Endothelial cell (in vitro differentiated cells): ENCODE measurements around the gene LSAMP. TPM values are rescaled to one million over a fixed set of nuclear protein-coding genes. Genes with fewer than 3 reads are reported as not detected.

Source experiments
- DNase-seq: peaks from one replicate; pipeline ENCODE4 v3.0.0; 2021; ENCODE audit warnings: low spot score
- H3K27ac Mint-ChIP-seq: one replicate; pipeline ENCODE4 v1.8.0; 2021; ENCODE audit warnings: mixed read lengths, inconsistent platforms; ENCODE audit not compliant: unreplicated experiment
- H3K27me3 Mint-ChIP-seq: one replicate; pipeline ENCODE4 v1.8.0; 2021; ENCODE audit warnings: mild to moderate bottlenecking, moderate library complexity, mixed read lengths, inconsistent platforms; ENCODE audit not compliant: unreplicated experiment
- H3K36me3 Mint-ChIP-seq: one replicate; pipeline ENCODE4 v1.8.0; 2021; ENCODE audit warnings: mild to moderate bottlenecking, low read depth, mixed read lengths, inconsistent platforms; ENCODE audit not compliant: unreplicated experiment
- H3K4me1 Mint-ChIP-seq: one replicate; pipeline ENCODE4 v1.8.0; 2021; ENCODE audit warnings: mild to moderate bottlenecking, mixed read lengths, inconsistent platforms; ENCODE audit not compliant: unreplicated experiment
- H3K4me3 Mint-ChIP-seq: one replicate; pipeline ENCODE4 v1.8.0; 2021; ENCODE audit warnings: mild to moderate bottlenecking, mixed read lengths, inconsistent platforms; ENCODE audit not compliant: unreplicated experiment
- H3K9me3 Mint-ChIP-seq: one replicate; pipeline ENCODE4 v1.8.0; 2021; ENCODE audit warnings: mixed read lengths, inconsistent platforms; ENCODE audit not compliant: unreplicated experiment
- CTCF ChIP-seq: fragments of 200-600 bp; sonication (generic); IDR thresholded peaks from one replicate; pipeline ENCODE4 v1.5.0; 2021; ENCODE audit warnings: antibody characterized with exemption; ENCODE audit not compliant: unreplicated experiment
- total RNA-seq: library from RNA; stranded (reverse); fragmentation: NEBNext Ultra II Directional; extraction: Animal tissue kit (Norgen Biotek cat#: 25700); gene quantifications from one replicate; pipeline ENCODE4 v1.2.1, GENCODE V29; 2021; ENCODE audit not compliant: unreplicated experiment

The LSAMP gene
- total RNA-seq, 1 donor from 2014 or later = 6.1 TPM

GRCh38 chr3:116065501-116065900 lies 379.8 kb downstream of the LSAMP start:
- DNase-seq = no peak
- Mint-ChIP-seq H3K27me3 (no peaks in the 10 kb centered on the region), H3K36me3 (no peaks in the 10 kb centered on the region), H3K27ac (no peak overlapping the region), H3K4me3 (no peak overlapping the region), H3K9me3 (no peaks in the 10 kb centered on the region), H3K4me1 (no peaks in the 10 kb centered on the region)
- TF ChIP-seq CTCF = no peak

GRCh38 chr3:116064646-116065045 lies 380.6 kb downstream of the LSAMP start:
- H3K27ac Mint-ChIP-seq = no peak overlapping the region
- no peak overlapping the region for H3K4me3 Mint-ChIP-seq
- no peak for TF ChIP-seq CTCF
- H3K36me3 Mint-ChIP-seq = no peaks in the 10 kb centered on the region
- peaks cover 5% of the 10 kb centered on the region for H3K4me1 Mint-ChIP-seq
- DNase-seq = no peak
- no peaks in the 10 kb centered on the region for H3K9me3 Mint-ChIP-seq
- no peaks in the 10 kb centered on the region for H3K27me3 Mint-ChIP-seq

- no peak for DNase-seq
- TF ChIP-seq CTCF = no peak
- no peaks in the 10 kb centered on the region for H3K9me3 Mint-ChIP-seq
- H3K27ac Mint-ChIP-seq = no peak overlapping the region
- H3K36me3 Mint-ChIP-seq = no peaks in the 10 kb centered on the region
- no peak overlapping the region for H3K4me3 Mint-ChIP-seq
- no peaks in the 10 kb centered on the region for H3K27me3 Mint-ChIP-seq
- peaks cover 8% of the 10 kb centered on the region for H3K4me1 Mint-ChIP-seq
Observed at GRCh38 chr3:116059421-116060096, 385.7 kb downstream of the LSAMP start.

GRCh38 chr3:116058844-116059243 lies 386.4 kb downstream of the LSAMP start:
- H3K27ac Mint-ChIP-seq = no peak overlapping the region
- H3K4me1 Mint-ChIP-seq = peaks cover 8% of the 10 kb centered on the region
- H3K36me3 Mint-ChIP-seq = no peaks in the 10 kb centered on the region
- no peak for DNase-seq
- no peak for TF ChIP-seq CTCF
- no peaks in the 10 kb centered on the region for H3K9me3 Mint-ChIP-seq
- no peaks in the 10 kb centered on the region for H3K27me3 Mint-ChIP-seq
- H3K4me3 Mint-ChIP-seq = no peak overlapping the region

- Mint-ChIP-seq H3K4me3 (no peak overlapping the region), H3K4me1 (peaks cover 8% of the 10 kb centered on the region), H3K27me3 (no peaks in the 10 kb centered on the region), H3K27ac (no peak overlapping the region), H3K36me3 (no peaks in the 10 kb centered on the region), H3K9me3 (no peaks in the 10 kb centered on the region)
- DNase-seq = no peak
- TF ChIP-seq CTCF = no peak
Observed at GRCh38 chr3:116057400-116058006, 387.8 kb downstream of the LSAMP start.
